Osteoblast (primary cell): ENCODE results near the gene C2CD3. TPM values are rescaled to one million over a fixed set of nuclear protein-coding genes. Genes with fewer than 3 reads are reported as not detected.

ENCODE experiments used
- DNase-seq: peaks from one replicate; pipeline ENCODE4 v3.0.0; 2011; ENCODE audit warnings: low spot score, mixed read lengths; ENCODE audit not compliant: insufficient read length; ENCODE audit errors: missing footprints
- H2AFZ ChIP-seq: 2 replicates; pipeline ENCODE4 v1.6.0; 2011; ENCODE audit warnings: mild to moderate bottlenecking, low read length
- H3K27ac ChIP-seq: 2 replicates; pipeline ENCODE4 v1.5.1; 2011; ENCODE audit warnings: mild to moderate bottlenecking, low read depth, low read length, moderate library complexity
- H3K27me3 ChIP-seq: 2 replicates; pipeline ENCODE4 v1.6.0; 2012; ENCODE audit warnings: mild to moderate bottlenecking, control low read depth, inconsistent platforms, low read length, moderate library complexity; ENCODE audit not compliant: insufficient read depth
- H3K36me3 ChIP-seq: 2 replicates; pipeline ENCODE4 v1.5.1; 2011; ENCODE audit warnings: mild to moderate bottlenecking, low read length, control low read depth, moderate library complexity; ENCODE audit not compliant: insufficient read depth
- H3K4me1 ChIP-seq: 2 replicates; pipeline ENCODE4 v1.5.1; 2011; ENCODE audit warnings: mild to moderate bottlenecking, low read length, control low read depth, moderate library complexity; ENCODE audit not compliant: insufficient read depth
- H3K4me2 ChIP-seq: 2 replicates; pipeline ENCODE4 v1.6.0; 2011; ENCODE audit warnings: mild to moderate bottlenecking, low read length; ENCODE audit not compliant: insufficient read depth
- H3K4me3 ChIP-seq: fragments of 200-600 bp; sonication (generic); 3 replicates; pipeline ENCODE4 v1.5.1; 2012; ENCODE audit warnings: mild to moderate bottlenecking, low read length, inconsistent platforms; ENCODE audit not compliant: insufficient read depth
- H3K79me2 ChIP-seq: 2 replicates; pipeline ENCODE4 v1.6.0; 2012; ENCODE audit warnings: mild to moderate bottlenecking, low read length, control low read depth, inconsistent platforms; ENCODE audit not compliant: insufficient read depth
- H3K9me3 ChIP-seq: 2 replicates; pipeline ENCODE4 v1.5.1; 2011; ENCODE audit warnings: low read depth, low read length, control low read depth
- H4K20me1 ChIP-seq: 2 replicates; pipeline ENCODE4 v1.6.0; 2012; ENCODE audit warnings: mild to moderate bottlenecking, low read length, control low read depth; ENCODE audit not compliant: insufficient read depth
- CTCF ChIP-seq: IDR thresholded peaks from 2 replicates; pipeline ENCODE4 v1.5.1; 2011; ENCODE audit warnings: mild to moderate bottlenecking, low read depth, low read length, moderate library complexity; ENCODE audit errors: extremely low read depth
- total RNA-seq: library from RNA; depleted of rRNA; stranded (reverse); fragments of >200 nt; gene quantifications from 2 replicates; pipeline ENCODE4 v1.2.3, GENCODE V29; 2012

The C2CD3 gene
- total RNA-seq, 1 donor, result 14.1 TPM

GRCh38 chr11:74033046-74033445, 137.8 kb downstream of the C2CD3 start:
- no peak for TF ChIP-seq CTCF

GRCh38 chr11:74030723-74031676, 139.8 kb downstream of the C2CD3 start:
- H3K9me3 ChIP-seq, result no peaks in the 10 kb centered on the region
- H3K4me2 ChIP-seq, result no peak overlapping the region
- no peaks in the 10 kb centered on the region for H3K79me2 ChIP-seq
- no peak for TF ChIP-seq CTCF
- no peaks in the 10 kb centered on the region for H3K27me3 ChIP-seq
- H3K36me3 ChIP-seq, result peaks cover 21% of the 10 kb centered on the region
- no peak overlapping the region for H3K27ac ChIP-seq
- H2AFZ ChIP-seq, result no peak overlapping the region
- H3K4me3 ChIP-seq, result no peak overlapping the region
- peaks cover 18% of the 10 kb centered on the region for H3K4me1 ChIP-seq
- no peaks in the 10 kb centered on the region for H4K20me1 ChIP-seq
- no peak for DNase-seq

More at GRCh38 chr11:74033046-74033445, 137.8 kb downstream of the C2CD3 start:
- H3K79me2 ChIP-seq, result no peaks in the 10 kb centered on the region
- no peak overlapping the region for H2AFZ ChIP-seq
- H3K4me3 ChIP-seq, result no peak overlapping the region
- no peaks in the 10 kb centered on the region for H3K9me3 ChIP-seq
- no peak overlapping the region for H3K4me2 ChIP-seq
- H3K27me3 ChIP-seq, result no peaks in the 10 kb centered on the region
- no peak overlapping the region for H3K27ac ChIP-seq
- peaks cover 21% of the 10 kb centered on the region for H3K36me3 ChIP-seq
- no peaks in the 10 kb centered on the region for H4K20me1 ChIP-seq
- DNase-seq, result no peak
- peaks cover 7% of the 10 kb centered on the region for H3K4me1 ChIP-seq

- H3K4me1 ChIP-seq, result peaks cover 26% of the 10 kb centered on the region
- H3K79me2 ChIP-seq, result no peaks in the 10 kb centered on the region
- H3K9me3 ChIP-seq, result no peaks in the 10 kb centered on the region
- no peaks in the 10 kb centered on the region for H3K27me3 ChIP-seq
- no peak overlapping the region for H3K4me3 ChIP-seq
- no peaks in the 10 kb centered on the region for H3K36me3 ChIP-seq
- H2AFZ ChIP-seq, result no peak overlapping the region
- H3K27ac ChIP-seq, result peak overlapping the region; percentile 51
- TF ChIP-seq CTCF, result no peak
- DNase-seq, result no peak
- H4K20me1 ChIP-seq, result no peaks in the 10 kb centered on the region
- no peak overlapping the region for H3K4me2 ChIP-seq
These were observed 145.2 kb downstream of the C2CD3 start for GRCh38 chr11:74025467-74026166.
